ENCODE measurements around the gene FAM107B. TPM values are rescaled to one million over a fixed set of nuclear protein-coding genes. Genes with fewer than 3 reads are reported as not detected.

Gene FAM107B
- total and polyA plus RNA-seq, 2 donors, result 49.1 to 52.3 TPM

DNA sequence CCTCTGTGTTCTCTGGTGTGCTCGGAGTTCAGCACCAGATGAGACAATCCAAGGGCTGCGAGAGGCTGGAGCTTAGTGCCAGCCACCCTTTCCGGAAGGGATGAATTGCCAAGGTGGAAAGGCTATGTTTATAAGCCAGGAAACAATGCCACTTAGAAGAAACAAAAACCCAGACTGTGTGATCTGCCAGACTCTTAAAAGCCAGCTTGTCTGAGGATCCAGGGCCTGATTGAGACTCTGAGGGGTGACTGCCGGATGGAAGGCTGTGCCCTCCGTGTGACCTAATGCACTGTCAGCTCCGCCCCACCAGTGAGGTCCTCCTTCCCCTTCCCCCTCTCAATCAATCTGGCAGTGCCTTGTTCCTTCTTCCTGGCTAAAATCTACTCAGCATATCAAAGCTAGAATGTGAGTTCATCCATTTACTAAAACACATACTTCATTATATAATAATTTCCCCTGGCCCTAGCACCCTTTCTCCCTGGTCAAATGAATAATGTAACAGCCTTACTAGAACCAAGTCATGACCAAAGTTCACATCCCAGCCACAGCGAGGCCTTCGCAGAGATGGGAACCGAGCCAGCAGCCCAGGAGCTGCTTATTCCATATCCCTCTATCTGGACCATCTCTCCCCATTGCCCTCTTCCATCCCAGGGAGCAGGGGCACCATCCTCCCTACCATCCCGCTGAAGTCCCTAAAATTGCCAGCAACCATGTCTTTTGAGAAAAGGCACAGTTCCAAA, 25.5 kb downstream of the FAM107B start:
- no peak overlapping the region for H3K4me3 ChIP-seq (ENCODE audit: low read length in 2 of 2)
- no peaks in the 10 kb centered on the region for H3K27me3 ChIP-seq (ENCODE audit: control insufficient read depth in 2 of 2, insufficient read depth in 1 of 2, low read length in 1 of 2)
- H3K27ac ChIP-seq (ENCODE audit: low read depth in 1 of 2, low read length in 1 of 2), result no peak overlapping the region
- no peaks in the 10 kb centered on the region for H3K9me3 ChIP-seq (ENCODE audit: control insufficient read depth in 2 of 2, insufficient read depth in 1 of 2, low read length in 1 of 2)
- H3K36me3 ChIP-seq (ENCODE audit: control insufficient read depth in 2 of 2, insufficient read depth in 2 of 2, low read length in 1 of 2), result no peaks in the 10 kb centered on the region
- DNase-seq (ENCODE audit: low read depth in 6 of 9, low spot score in 9 of 9), result no peak
- peaks cover 0 to 19% of the 10 kb centered on the region in 2 donors for H3K4me1 ChIP-seq (ENCODE audit: control insufficient read depth in 2 of 2, insufficient read depth in 2 of 2, low read length in 2 of 2)
- 88% methylated on average over 10 of the region's 10 CpGs for WGBS

DNA sequence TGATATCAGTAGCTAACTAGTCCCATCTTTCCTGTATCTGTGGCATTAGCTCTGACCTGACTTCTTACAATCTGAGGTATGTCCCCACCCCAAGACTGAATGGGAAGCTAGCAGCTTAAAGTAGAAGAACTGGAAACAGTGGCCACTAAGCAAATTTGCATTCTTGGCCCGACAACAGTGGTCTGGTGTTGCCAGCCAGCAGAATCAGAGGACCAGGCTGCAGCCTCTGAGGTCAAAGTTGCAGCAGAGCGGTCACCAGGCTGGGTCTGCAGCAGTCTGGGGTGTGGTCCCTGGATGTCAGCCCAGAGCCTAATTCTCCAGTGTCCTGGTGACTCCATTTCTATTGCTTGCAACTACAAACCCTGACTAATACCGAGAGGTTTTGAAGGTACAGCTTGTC, 26.3 kb downstream of the FAM107B start:
- no peak for DNase-seq (ENCODE audit: low read depth in 6 of 9, low spot score in 9 of 9)
- H3K27me3 ChIP-seq (ENCODE audit: control insufficient read depth in 2 of 2, insufficient read depth in 1 of 2, low read length in 1 of 2), result no peaks in the 10 kb centered on the region
- no peak overlapping the region for H3K27ac ChIP-seq (ENCODE audit: low read depth in 1 of 2, low read length in 1 of 2)
- no peaks in the 10 kb centered on the region for H3K9me3 ChIP-seq (ENCODE audit: control insufficient read depth in 2 of 2, insufficient read depth in 1 of 2, low read length in 1 of 2)
- peaks cover 0 to 19% of the 10 kb centered on the region in 2 donors for H3K4me1 ChIP-seq (ENCODE audit: control insufficient read depth in 2 of 2, insufficient read depth in 2 of 2, low read length in 2 of 2)
- no peaks in the 10 kb centered on the region for H3K36me3 ChIP-seq (ENCODE audit: control insufficient read depth in 2 of 2, insufficient read depth in 2 of 2, low read length in 1 of 2)
- H3K4me3 ChIP-seq (ENCODE audit: low read length in 2 of 2), result no peak overlapping the region
- WGBS, result 95% methylated on average over 3 of the region's 3 CpGs

DNA sequence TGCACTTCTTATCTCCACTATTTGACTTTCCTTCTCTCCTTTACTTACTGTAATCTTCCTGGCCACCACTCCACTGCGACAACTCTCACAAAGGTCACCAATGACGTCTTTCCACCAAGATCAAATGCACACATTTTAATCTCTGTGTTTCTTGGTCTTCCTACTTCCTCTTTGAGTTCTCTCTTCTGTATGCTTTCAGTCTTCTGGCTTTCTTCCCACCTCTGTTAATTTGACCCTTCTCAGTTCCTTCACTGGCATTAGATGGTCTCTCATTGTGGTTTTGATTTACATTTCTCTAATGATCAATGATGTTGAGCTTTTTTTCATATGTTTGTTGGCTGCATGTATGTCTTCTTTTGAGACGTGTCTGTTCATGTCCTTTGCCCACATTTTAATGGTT, 31.9 kb downstream of the FAM107B start:
- H3K4me1 ChIP-seq (ENCODE audit: control insufficient read depth in 2 of 2, insufficient read depth in 2 of 2, low read length in 2 of 2), result peaks cover 2 to 7% of the 10 kb centered on the region in 2 donors
- H3K4me3 ChIP-seq (ENCODE audit: low read length in 2 of 2), result no peak overlapping the region
- DNase-seq (ENCODE audit: low read depth in 6 of 9, low spot score in 9 of 9), result peak in 1 of 9 donors; percentile 47
- no peaks in the 10 kb centered on the region for H3K9me3 ChIP-seq (ENCODE audit: control insufficient read depth in 2 of 2, insufficient read depth in 1 of 2, low read length in 1 of 2)
- H3K27me3 ChIP-seq (ENCODE audit: control insufficient read depth in 2 of 2, insufficient read depth in 1 of 2, low read length in 1 of 2), result no peaks in the 10 kb centered on the region
- H3K36me3 ChIP-seq (ENCODE audit: control insufficient read depth in 2 of 2, insufficient read depth in 2 of 2, low read length in 1 of 2), result no peaks in the 10 kb centered on the region
- H3K27ac ChIP-seq (ENCODE audit: low read depth in 1 of 2, low read length in 1 of 2), result peak overlapping the region in 1 of 2 donors; percentile 13
- 42% methylated on average over 3 of the region's 3 CpGs for WGBS

DNA sequence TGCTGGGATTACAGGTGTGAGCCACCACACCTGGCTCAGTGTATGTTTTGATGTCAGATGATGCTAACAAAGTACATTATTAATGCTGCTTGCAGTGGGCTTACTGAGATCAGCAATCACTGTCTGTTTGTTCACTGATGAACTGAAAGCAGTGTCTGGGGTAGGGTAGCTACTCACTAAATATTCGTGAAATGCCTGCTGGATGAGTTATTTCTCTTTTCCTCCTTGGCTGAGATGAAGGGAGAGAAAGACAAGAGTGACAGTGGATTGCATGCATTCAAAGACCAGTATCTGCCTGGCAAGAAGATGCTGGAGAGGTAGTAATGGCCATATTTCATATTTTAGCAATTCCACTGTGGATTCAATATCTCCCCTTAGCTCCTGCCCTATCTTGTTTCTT, 32.3 kb downstream of the FAM107B start:
- Histone ChIP-seq H3K27ac (ENCODE audit: low read depth in 1 of 2, low read length in 1 of 2) (peak overlapping the region; percentile 37 to 60), H3K9me3 (ENCODE audit: control insufficient read depth in 2 of 2, insufficient read depth in 1 of 2, low read length in 1 of 2) (no peaks in the 10 kb centered on the region), H3K4me1 (ENCODE audit: control insufficient read depth in 2 of 2, insufficient read depth in 2 of 2, low read length in 2 of 2) (peaks cover 2 to 11% of the 10 kb centered on the region in 2 donors), H3K4me3 (ENCODE audit: low read length in 2 of 2) (no peak overlapping the region), H3K36me3 (ENCODE audit: control insufficient read depth in 2 of 2, insufficient read depth in 2 of 2, low read length in 1 of 2) (no peaks in the 10 kb centered on the region), H3K27me3 (ENCODE audit: control insufficient read depth in 2 of 2, insufficient read depth in 1 of 2, low read length in 1 of 2) (no peaks in the 10 kb centered on the region)
- DNase-seq (ENCODE audit: low read depth in 6 of 9, low spot score in 9 of 9), result no peak
- 98% methylated on average over 1 of the region's 1 CpG for WGBS

DNA sequence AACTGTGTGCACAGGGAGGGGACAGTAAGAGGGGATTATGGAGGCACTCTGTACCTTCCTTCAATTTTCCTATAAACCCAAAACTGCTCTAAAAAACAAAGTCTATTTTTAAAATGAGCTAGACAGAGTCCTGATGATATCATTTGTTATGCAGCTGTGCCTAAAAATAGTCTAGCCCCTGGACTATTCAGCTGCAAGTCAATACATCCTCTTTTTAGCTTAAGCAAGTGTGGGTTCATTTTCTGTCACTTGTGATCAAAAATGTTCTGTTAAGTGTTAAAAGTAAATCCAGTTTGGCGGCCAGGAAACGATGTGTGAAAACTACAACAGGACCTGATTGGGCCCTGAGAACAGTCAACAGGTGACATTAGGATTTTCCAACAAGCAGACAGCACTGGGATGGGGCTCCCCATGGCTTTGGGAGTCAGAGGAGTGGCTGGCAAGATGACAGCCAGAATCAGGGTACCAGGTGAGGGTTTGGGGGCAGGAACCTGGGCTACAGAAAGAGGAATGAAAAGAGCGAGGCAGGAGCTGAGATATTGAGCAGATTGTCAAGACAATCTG, 33.9 kb downstream of the FAM107B start:
- Histone ChIP-seq H3K27ac (ENCODE audit: low read depth in 1 of 2, low read length in 1 of 2) (peak overlapping the region; percentile 53 to 82), H3K4me1 (ENCODE audit: control insufficient read depth in 2 of 2, insufficient read depth in 2 of 2, low read length in 2 of 2) (peaks cover 2 to 19% of the 10 kb centered on the region in 2 donors)

DNA sequence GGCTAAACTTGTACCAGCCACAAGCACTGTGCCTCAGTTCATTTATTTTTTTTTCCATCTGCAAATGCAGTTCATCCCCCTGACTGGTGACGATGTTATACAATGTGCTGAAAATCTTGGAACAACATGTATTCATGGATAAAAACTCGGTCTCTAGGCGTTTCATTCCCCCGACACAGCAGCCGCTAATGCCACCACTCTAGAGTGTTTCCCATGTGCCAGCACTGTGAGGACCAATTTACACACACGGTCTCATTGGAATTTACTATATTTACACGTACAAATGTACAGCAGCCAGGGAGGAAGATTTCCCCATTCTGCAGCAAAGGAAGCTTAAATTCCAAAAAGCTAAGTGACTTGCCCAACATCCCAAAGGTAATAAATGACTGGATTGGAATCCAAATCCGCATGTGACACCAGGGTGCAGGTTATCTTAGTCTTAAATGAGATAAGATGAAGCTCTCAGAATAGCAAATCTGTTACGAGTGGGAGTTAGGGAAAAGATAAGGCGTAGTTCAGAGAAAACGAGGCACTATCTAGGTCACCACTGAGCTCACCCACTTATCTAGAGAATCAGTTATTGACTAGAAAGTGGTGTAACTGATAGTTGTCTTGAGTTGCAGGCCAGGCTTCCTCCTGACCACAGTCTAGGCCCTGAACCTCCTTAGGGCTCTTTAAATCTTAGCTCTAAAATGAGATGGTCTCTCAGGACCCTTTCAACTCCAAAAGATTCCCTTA, 36.7 kb downstream of the FAM107B start:
- no peak for DNase-seq (ENCODE audit: low read depth in 6 of 9, low spot score in 9 of 9)
- 92% methylated on average over 11 of the region's 11 CpGs for WGBS
- Histone ChIP-seq H3K4me3 (ENCODE audit: low read length in 2 of 2) (no peak overlapping the region), H3K36me3 (ENCODE audit: control insufficient read depth in 2 of 2, insufficient read depth in 2 of 2, low read length in 1 of 2) (no peaks in the 10 kb centered on the region), H3K9me3 (ENCODE audit: control insufficient read depth in 2 of 2, insufficient read depth in 1 of 2, low read length in 1 of 2) (no peaks in the 10 kb centered on the region), H3K4me1 (ENCODE audit: control insufficient read depth in 2 of 2, insufficient read depth in 2 of 2, low read length in 2 of 2) (peaks cover 2 to 19% of the 10 kb centered on the region in 2 donors), H3K27me3 (ENCODE audit: control insufficient read depth in 2 of 2, insufficient read depth in 1 of 2, low read length in 1 of 2) (no peaks in the 10 kb centered on the region), H3K27ac (ENCODE audit: low read depth in 1 of 2, low read length in 1 of 2) (no peak overlapping the region)

More for the DNA sequence above, 33.9 kb downstream of the FAM107B start:
- 46% methylated on average over 3 of the region's 3 CpGs for WGBS
- Histone ChIP-seq H3K36me3 (ENCODE audit: control insufficient read depth in 2 of 2, insufficient read depth in 2 of 2, low read length in 1 of 2) (no peaks in the 10 kb centered on the region), H3K4me3 (ENCODE audit: low read length in 2 of 2) (no peak overlapping the region), H3K27me3 (ENCODE audit: control insufficient read depth in 2 of 2, insufficient read depth in 1 of 2, low read length in 1 of 2) (no peaks in the 10 kb centered on the region), H3K9me3 (ENCODE audit: control insufficient read depth in 2 of 2, insufficient read depth in 1 of 2, low read length in 1 of 2) (no peaks in the 10 kb centered on the region)
- peak in 1 of 9 donors; percentile 36 for DNase-seq (ENCODE audit: low read depth in 6 of 9, low spot score in 9 of 9)

DNA sequence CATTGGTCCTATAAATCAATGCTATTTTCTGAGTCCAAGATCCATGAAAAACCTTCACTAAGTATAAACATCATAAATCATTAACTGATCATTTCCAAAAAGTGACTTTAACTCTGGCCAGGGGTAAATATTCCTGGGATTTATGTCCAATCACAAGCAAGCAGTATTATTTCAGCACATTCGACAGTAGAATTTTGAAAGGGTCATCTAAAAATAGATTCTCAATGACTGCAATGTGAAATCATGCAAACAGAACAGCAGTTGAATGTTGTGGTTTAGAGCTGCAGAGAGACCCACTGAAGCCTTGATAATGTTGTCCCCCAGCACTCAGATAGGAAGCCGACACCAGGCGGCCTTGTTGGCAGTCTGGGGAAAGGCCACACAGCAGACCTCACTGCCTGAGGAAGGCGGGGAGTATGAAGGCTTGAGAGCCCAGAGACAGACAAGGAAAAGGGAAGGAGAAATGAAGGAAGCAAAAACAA, 38.1 kb downstream of the FAM107B start:
- peak overlapping the region; percentile 32 to 46 for H3K27ac ChIP-seq (ENCODE audit: low read depth in 1 of 2, low read length in 1 of 2)
- WGBS, result 17% methylated on average over 4 of the region's 4 CpGs
- no peak overlapping the region for H3K4me3 ChIP-seq (ENCODE audit: low read length in 2 of 2)
- H3K36me3 ChIP-seq (ENCODE audit: control insufficient read depth in 2 of 2, insufficient read depth in 2 of 2, low read length in 1 of 2), result no peaks in the 10 kb centered on the region
- peaks cover 2 to 24% of the 10 kb centered on the region in 2 donors for H3K4me1 ChIP-seq (ENCODE audit: control insufficient read depth in 2 of 2, insufficient read depth in 2 of 2, low read length in 2 of 2)
- DNase-seq (ENCODE audit: low read depth in 6 of 9, low spot score in 9 of 9), result peak in 2 of 9 donors; percentile 39 to 54
- H3K27me3 ChIP-seq (ENCODE audit: control insufficient read depth in 2 of 2, insufficient read depth in 1 of 2, low read length in 1 of 2), result no peaks in the 10 kb centered on the region
- H3K9me3 ChIP-seq (ENCODE audit: control insufficient read depth in 2 of 2, insufficient read depth in 1 of 2, low read length in 1 of 2), result no peaks in the 10 kb centered on the region

DNA sequence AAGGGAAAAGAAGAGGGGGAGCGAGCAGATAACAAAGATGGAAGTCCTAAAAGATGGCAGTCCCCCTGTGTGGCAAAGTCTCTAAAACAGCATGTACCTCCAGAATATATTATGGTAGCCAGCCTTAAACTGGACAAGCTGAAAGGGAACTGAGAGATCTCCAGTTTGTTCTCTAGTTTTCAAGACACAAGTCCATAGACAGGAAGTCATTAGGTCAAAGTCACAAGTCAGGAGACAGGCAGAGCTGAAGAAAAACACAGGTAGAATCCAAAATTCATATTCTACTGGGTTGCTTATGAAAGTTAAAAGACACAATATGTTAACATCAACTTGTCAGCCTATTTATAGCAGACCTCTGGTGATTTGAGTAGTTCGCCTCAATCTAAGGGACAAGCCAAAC, 38.7 kb downstream of the FAM107B start:
- H3K9me3 ChIP-seq (ENCODE audit: control insufficient read depth in 2 of 2, insufficient read depth in 1 of 2, low read length in 1 of 2), result no peaks in the 10 kb centered on the region
- H3K27me3 ChIP-seq (ENCODE audit: control insufficient read depth in 2 of 2, insufficient read depth in 1 of 2, low read length in 1 of 2), result no peaks in the 10 kb centered on the region
- no peak overlapping the region for H3K4me3 ChIP-seq (ENCODE audit: low read length in 2 of 2)
- H3K27ac ChIP-seq (ENCODE audit: low read depth in 1 of 2, low read length in 1 of 2), result peak overlapping the region in 1 of 2 donors; percentile 11
- 98% methylated on average over 2 of the region's 2 CpGs for WGBS
- no peak for DNase-seq (ENCODE audit: low read depth in 6 of 9, low spot score in 9 of 9)
- H3K4me1 ChIP-seq (ENCODE audit: control insufficient read depth in 2 of 2, insufficient read depth in 2 of 2, low read length in 2 of 2), result peaks cover 2 to 25% of the 10 kb centered on the region in 2 donors
- no peaks in the 10 kb centered on the region for H3K36me3 ChIP-seq (ENCODE audit: control insufficient read depth in 2 of 2, insufficient read depth in 2 of 2, low read length in 1 of 2)
